Measurements from ENCODE around the gene ATG9B. TPM values are rescaled to one million over a fixed set of nuclear protein-coding genes. Genes with fewer than 3 reads are reported as not detected.
"Not testable (repeated sequence)": the region's sequence is repeated elsewhere in the genome, so short reads cannot be mapped to it uniquely, and the experiment has no call there.

The ATG9B gene
- total and polyA plus RNA-seq, 2 donors (not counting 3 experiments of a cell fraction or from before 2014, with no cell fraction given), result 0.04 TPM; not detected in 1

- H3K4me3 ChIP-seq (replicated peaks in 1 of 3; ENCODE audit: insufficient read depth in 1 of 3, low read depth in 1 of 3, low read length in 3 of 3), result no peak overlapping the region
- H4K20me1 ChIP-seq (replicated peaks; ENCODE audit: control insufficient read depth, extremely low read depth, insufficient read depth, low read length), result no peaks in the 10 kb centered on the region
- H3K27me3 ChIP-seq (ENCODE audit: control insufficient read depth in 2 of 2, insufficient read depth in 2 of 2, low read length in 2 of 2), result no peaks in the 10 kb centered on the region
- no peak overlapping the region for H3K4me2 ChIP-seq (ENCODE audit: insufficient read depth, low read length)
- H3K27ac ChIP-seq (ENCODE audit: insufficient read depth, low read depth, low read length), result no peak overlapping the region
- intact Hi-C loops (cut with micrococcal nuclease), result no loop called here
- no peak for FAIRE-seq
- no peaks in the 10 kb centered on the region for H3K79me2 ChIP-seq (ENCODE audit: control insufficient read depth, insufficient read depth, low read length)
- peaks cover 13% of the 10 kb centered on the region for H3K4me1 ChIP-seq (ENCODE audit: control insufficient read depth, extremely low read depth, insufficient read depth, low read length)
- no peaks in the 10 kb centered on the region for H3K9me1 ChIP-seq (replicated peaks; ENCODE audit: control insufficient read depth, extremely low read depth, insufficient read depth, low read length)
- no TSS peak for BruUV-seq (replicated peaks)
- no peak overlapping the region for H3K9ac ChIP-seq (replicated peaks; ENCODE audit: extremely low read depth, insufficient read depth, low read length)
- CTCF ChIA-PET, result interaction anchor here (0.8 kb wide), 1 partner anchor 26 kb away, joined by 3 read pairs; no protein-coding TSS in a partner anchor
- no peaks in the 10 kb centered on the region for H3K9me3 ChIP-seq (replicated peaks; ENCODE audit: control insufficient read depth, insufficient read depth, low read length)
- no peak for DNase-seq (ENCODE audit: low read depth, low spot score)
- TF ChIP-seq POLR2A (IDR thresholded peaks at IDR 0.05; ENCODE audit: low read depth, low read length), result no peak
- TF ChIP-seq GATA2 (IDR thresholded peaks at IDR 0.05; ENCODE audit: insufficient read depth, insufficient read length, low read depth, low read length), result no peak
- TF ChIP-seq MAX (IDR thresholded peaks at IDR 0.05; ENCODE audit: insufficient read depth, insufficient read length), result no peak
- TF ChIP-seq POLR2AphosphoS5 (IDR thresholded peaks at IDR 0.05; ENCODE audit: insufficient read depth, low read depth, low read length), result no peak
- TF ChIP-seq CTCF (IDR thresholded peaks at IDR 0.05; ENCODE audit: extremely low read depth in 1 of 2, insufficient read depth in 1 of 2, low read depth in 1 of 2, low read length in 2 of 2), result no peak
- TF ChIP-seq FOS (IDR thresholded peaks at IDR 0.05; ENCODE audit: borderline replicate concordance, insufficient read depth, low read length), result no peak
- no peak for TF ChIP-seq EZH2 (IDR thresholded peaks at IDR 0.05; ENCODE audit: borderline replicate concordance, low read depth, low read length, severe bottlenecking)
- TF ChIP-seq JUN (IDR thresholded peaks at IDR 0.05; ENCODE audit: borderline replicate concordance, insufficient read depth, insufficient read length, low read depth), result no peak
- POLR2A ChIA-PET, result no interaction called here
- no peak overlapping the region for H2AFZ ChIP-seq (ENCODE audit: low read depth, low read length)
- dilution Hi-C loops (cut with MboI; ENCODE audit: extremely low pct_ligation_motif_present, low sequenced_read_pairs), result no loop called here
- H3K36me3 ChIP-seq (ENCODE audit: control insufficient read depth in 2 of 2, extremely low read depth in 1 of 2, insufficient read depth in 2 of 2, low read length in 2 of 2), result no peaks in the 10 kb centered on the region
Observed at GRCh38 chr7:151043959-151044358, 19.7 kb upstream of the ATG9B start.

GRCh38 chr7:151043449-151043848 lies 19.2 kb upstream of the ATG9B start:
- H3K9me3 ChIP-seq (replicated peaks; ENCODE audit: control insufficient read depth, insufficient read depth, low read length); H3K9me1 ChIP-seq (replicated peaks; ENCODE audit: control insufficient read depth, extremely low read depth, insufficient read depth, low read length); DNase-seq (ENCODE audit: low read depth, low spot score); BruUV-seq (replicated peaks); H3K4me2 ChIP-seq (ENCODE audit: insufficient read depth, low read length); POLR2A ChIA-PET; dilution Hi-C loops (cut with MboI; ENCODE audit: extremely low pct_ligation_motif_present, low sequenced_read_pairs); intact Hi-C loops (cut with micrococcal nuclease); H2AFZ ChIP-seq (ENCODE audit: low read depth, low read length); H3K4me3 ChIP-seq (replicated peaks in 1 of 3; ENCODE audit: insufficient read depth in 1 of 3, low read depth in 1 of 3, low read length in 3 of 3); CTCF ChIA-PET; H4K20me1 ChIP-seq (replicated peaks; ENCODE audit: control insufficient read depth, extremely low read depth, insufficient read depth, low read length); H3K36me3 ChIP-seq (ENCODE audit: control insufficient read depth in 2 of 2, extremely low read depth in 1 of 2, insufficient read depth in 2 of 2, low read length in 2 of 2); H3K27ac ChIP-seq (ENCODE audit: insufficient read depth, low read depth, low read length); FAIRE-seq; H3K9ac ChIP-seq (replicated peaks; ENCODE audit: extremely low read depth, insufficient read depth, low read length); H3K79me2 ChIP-seq (ENCODE audit: control insufficient read depth, insufficient read depth, low read length); H3K27me3 ChIP-seq (ENCODE audit: control insufficient read depth in 2 of 2, insufficient read depth in 2 of 2, low read length in 2 of 2): not testable (repeated sequence)
- peaks cover 19% of the 10 kb centered on the region for H3K4me1 ChIP-seq (ENCODE audit: control insufficient read depth, extremely low read depth, insufficient read depth, low read length)
